Endothelial cell of hepatic sinusoid (primary cell): ENCODE data around the gene GCLC.

ENCODE experiments used
- in situ Hi-C: cut with HindIII; loops from 2 replicates; pipeline ENCODE4 v1.10.0; 2017; ENCODE audit warnings: low sequenced_read_pairs

The GCLC gene

DNA sequence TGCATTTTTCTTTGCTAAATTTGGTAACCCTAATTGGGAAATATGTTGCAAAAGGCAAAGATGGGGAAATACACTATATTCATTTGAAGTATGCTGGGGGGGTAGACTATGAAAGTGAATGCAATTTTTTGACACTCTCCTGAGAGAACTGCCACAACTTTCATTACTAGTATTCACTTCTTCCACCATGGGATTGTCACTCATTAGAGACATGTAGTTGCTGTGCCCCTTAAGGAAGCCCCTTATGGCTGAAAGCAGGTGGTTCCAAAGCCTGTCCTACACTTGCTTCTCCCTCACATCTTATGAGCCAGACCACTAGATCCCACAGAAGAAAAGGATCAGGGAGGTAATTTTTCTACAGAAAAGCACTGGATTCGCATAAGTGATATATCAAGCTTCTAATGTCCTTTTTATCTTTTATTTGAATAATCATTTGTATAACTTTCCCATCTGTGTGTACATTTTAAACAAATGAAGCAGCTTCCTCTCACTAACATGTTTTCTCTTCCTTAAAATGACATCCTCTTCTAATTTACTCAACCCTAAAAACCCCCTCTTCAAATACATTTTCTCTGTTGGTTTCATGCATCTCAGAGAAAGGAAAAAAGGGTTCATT lies 83.8 kb downstream of the GCLC start:
- in situ Hi-C loops, result no loop called here

DNA sequence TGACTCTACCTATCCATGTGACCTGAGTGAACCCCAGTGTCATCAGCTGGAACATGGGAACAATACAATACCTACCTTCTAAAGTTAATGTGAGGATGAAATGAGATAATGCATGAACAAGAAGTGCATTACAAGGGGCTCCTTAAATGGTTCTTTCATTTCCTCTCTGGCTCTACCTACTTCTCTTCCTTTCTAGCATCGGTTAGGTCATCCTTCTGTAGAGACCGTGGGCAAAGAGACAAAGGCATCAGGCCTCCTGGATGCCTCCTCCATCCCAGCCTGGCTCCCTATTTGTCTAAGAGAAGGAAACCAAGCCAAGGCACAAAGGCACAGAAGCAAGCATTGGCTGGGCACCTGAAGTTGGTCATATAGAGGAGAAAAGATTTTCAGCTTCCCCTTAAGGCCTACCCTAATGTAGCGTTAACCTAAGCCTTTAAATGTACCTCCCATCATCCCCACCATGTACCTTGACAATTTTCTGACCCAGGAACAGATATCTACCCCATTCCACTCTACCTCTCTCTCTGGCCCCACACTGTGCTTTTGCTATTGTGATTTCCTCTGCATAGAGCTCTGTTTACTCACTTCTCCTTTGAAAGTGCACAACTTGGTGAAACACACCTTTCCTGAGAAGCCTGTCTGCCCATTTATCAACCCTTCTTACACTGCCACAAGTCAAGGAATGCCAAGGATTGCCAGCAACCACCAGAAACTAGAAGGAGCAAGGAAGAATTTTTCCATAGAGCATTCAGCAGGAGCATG lies 86.6 kb downstream of the GCLC start:
- in situ Hi-C loops, result no loop called here

DNA sequence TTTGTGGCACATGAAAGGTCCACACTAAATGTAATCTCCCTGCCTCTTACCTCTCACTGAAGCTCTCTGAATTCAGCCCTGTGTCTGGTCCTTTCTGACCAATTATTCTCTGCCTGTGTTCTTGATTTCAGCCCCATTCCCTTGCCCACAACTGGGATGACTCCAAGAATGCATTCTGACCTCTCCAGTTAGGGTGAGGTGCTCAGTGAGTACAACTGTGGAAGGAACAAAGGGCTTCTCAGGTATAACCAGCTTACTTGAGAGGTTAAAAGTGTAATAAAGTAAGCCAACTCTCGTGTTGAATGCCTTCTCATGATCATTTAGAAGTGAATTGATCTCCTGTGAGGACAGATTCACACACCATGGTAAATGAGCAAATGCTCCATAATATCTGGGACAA lies 88.1 kb downstream of the GCLC start:
- in situ Hi-C loops, result no loop called here

DNA sequence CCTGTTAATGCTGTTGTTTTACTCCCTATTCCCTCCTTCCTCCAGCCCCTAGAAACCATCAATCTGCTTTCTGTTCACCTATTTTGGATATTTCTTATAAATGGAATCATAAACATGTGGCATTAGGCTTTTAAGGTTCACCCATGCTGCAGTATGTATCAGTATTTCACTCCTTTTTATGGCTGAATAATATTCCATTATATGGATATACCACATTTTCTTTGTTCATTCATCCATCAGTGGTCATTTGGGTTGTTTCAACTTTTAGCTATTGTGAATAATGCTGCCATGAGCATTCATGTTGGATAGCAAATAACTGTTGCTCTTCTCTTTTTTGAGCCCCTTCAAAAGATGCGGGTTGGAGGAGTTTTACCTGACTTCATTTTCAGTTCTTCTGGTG lies 89.2 kb downstream of the GCLC start:
- in situ Hi-C loops, result no loop called here

DNA sequence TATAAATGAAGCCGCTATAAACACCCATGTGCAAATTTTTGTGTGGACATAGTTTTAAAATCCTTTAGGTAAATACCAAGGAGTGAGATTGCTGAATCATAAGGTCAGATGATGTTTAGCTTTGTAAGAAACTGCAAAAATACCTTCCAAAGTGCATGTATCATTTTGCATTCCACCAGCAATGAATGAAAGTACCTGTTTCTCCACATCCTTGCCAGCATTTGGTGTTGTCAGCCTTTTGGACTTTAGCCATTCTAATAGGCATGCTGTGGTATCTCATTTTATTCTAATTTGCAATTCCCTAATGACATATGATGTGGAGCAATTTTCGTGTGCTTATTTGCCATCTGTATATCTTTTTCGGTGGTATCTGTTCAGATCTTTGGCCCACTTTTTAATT lies 93.7 kb downstream of the GCLC start:
- in situ Hi-C loops, result no loop called here

DNA sequence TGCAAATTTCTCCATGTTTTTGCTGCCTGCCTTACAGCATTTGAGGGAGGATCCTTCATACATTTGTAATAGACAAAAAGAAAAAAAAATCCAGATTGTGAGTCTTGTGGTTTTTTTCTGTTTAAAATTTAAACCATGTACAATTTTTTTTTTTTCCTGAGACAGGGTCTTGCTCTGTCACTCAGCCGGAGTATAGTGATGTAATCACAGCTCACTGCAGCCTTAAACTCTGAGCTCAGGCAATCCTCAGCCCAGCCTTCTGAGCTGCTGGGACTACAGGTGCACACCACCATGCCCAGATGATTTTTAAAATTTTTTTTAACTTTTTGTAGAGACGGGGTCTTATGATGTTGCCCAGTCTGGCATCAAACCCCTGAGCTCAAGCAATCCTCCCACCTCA lies 97.0 kb downstream of the GCLC start:
- in situ Hi-C loops, result no loop called here
